H9 (cell line): Measurements from ENCODE around the gene KRTAP5-7. TPM values are rescaled to one million over a fixed set of nuclear protein-coding genes. Genes with fewer than 3 reads are reported as not detected.

ENCODE experiments used
- DNase-seq: peaks from one replicate; pipeline ENCODE4 v3.0.0-alpha.2; 2017
- H2AFZ ChIP-seq: one replicate; pipeline ENCODE4 v1.6.1; 2013; ENCODE audit warnings: mild to moderate bottlenecking, low read length, control low read depth, moderate library complexity
- H2AK5ac ChIP-seq: 2 replicates; pipeline ENCODE4 v1.6.1; 2013; ENCODE audit warnings: low read length, control low read depth, mixed read lengths; ENCODE audit not compliant: insufficient read length
- H2BK120ac ChIP-seq: one replicate; pipeline ENCODE4 v1.6.1; 2013; ENCODE audit warnings: low read depth, mild to moderate bottlenecking, low read length, control low read depth, inconsistent platforms; ENCODE audit not compliant: poor library complexity, severe bottlenecking
- H2BK12ac ChIP-seq: 2 replicates; pipeline ENCODE4 v1.6.1; 2013; ENCODE audit warnings: low read length, control low read depth, mixed read lengths, low read depth; ENCODE audit not compliant: insufficient read length
- H2BK15ac ChIP-seq: 2 replicates; pipeline ENCODE4 v1.6.1; 2013; ENCODE audit warnings: low read depth, low read length, control low read depth
- H2BK20ac ChIP-seq: one replicate; pipeline ENCODE4 v1.6.1; 2013; ENCODE audit warnings: low read depth, mild to moderate bottlenecking, low read length, control low read depth, inconsistent platforms; ENCODE audit not compliant: poor library complexity, severe bottlenecking
- H2BK5ac ChIP-seq: 2 replicates; pipeline ENCODE4 v1.6.1; 2013; ENCODE audit warnings: low read length, control low read depth, mixed read lengths; ENCODE audit not compliant: insufficient read length
- H3K14ac ChIP-seq: 2 replicates; pipeline ENCODE4 v1.6.1; 2013; ENCODE audit warnings: low read length, control low read depth; ENCODE audit not compliant: insufficient read depth
- H3K18ac ChIP-seq: 2 replicates; pipeline ENCODE4 v1.6.1; 2013; ENCODE audit warnings: low read depth, mild to moderate bottlenecking, mixed read lengths, low read length, control low read depth; ENCODE audit not compliant: insufficient read length
- H3K23ac ChIP-seq: 2 replicates; pipeline ENCODE4 v1.6.1; 2013; ENCODE audit warnings: low read length, control low read depth, mixed read lengths, low read depth; ENCODE audit not compliant: insufficient read length
- H3K23me2 ChIP-seq: 2 replicates; pipeline ENCODE4 v1.6.1; 2013; ENCODE audit warnings: low read depth, mild to moderate bottlenecking, mixed read lengths, low read length, control low read depth; ENCODE audit not compliant: insufficient read length, poor library complexity, severe bottlenecking
- H3K27ac ChIP-seq: 2 replicates; pipeline ENCODE4 v1.5.1; 2013; ENCODE audit warnings: low read length, control low read depth, mixed read lengths, low read depth; ENCODE audit not compliant: insufficient read length
- H3K27me3 ChIP-seq: 2 replicates; pipeline ENCODE4 v1.6.1; 2013; ENCODE audit warnings: low read length, control low read depth, inconsistent platforms; ENCODE audit not compliant: insufficient read depth
- H3K4ac ChIP-seq: 2 replicates; pipeline ENCODE4 v1.6.1; 2013; ENCODE audit warnings: low read depth, mild to moderate bottlenecking, control low read depth, inconsistent platforms, low read length, moderate library complexity
- H3K4me1 ChIP-seq: 2 replicates; pipeline ENCODE4 v1.6.1; 2013; ENCODE audit warnings: low read length, control low read depth, inconsistent platforms; ENCODE audit not compliant: insufficient read depth
- H3K4me2 ChIP-seq: 2 replicates; pipeline ENCODE4 v1.6.1; 2013; ENCODE audit warnings: low read length, control low read depth, mixed read lengths; ENCODE audit not compliant: insufficient read length, insufficient read depth
- H3K56ac ChIP-seq: 2 replicates; pipeline ENCODE4 v1.6.1; 2013; ENCODE audit warnings: low read depth, mild to moderate bottlenecking, mixed read lengths, low read length, control low read depth; ENCODE audit not compliant: insufficient read length
- H3K79me1 ChIP-seq: 2 replicates; pipeline ENCODE4 v1.6.1; 2013; ENCODE audit warnings: low read depth, mild to moderate bottlenecking, moderate library complexity, low read length, control low read depth, inconsistent platforms; ENCODE audit not compliant: insufficient read depth, poor library complexity, severe bottlenecking
- H3K79me2 ChIP-seq: 2 replicates; pipeline ENCODE4 v1.6.1; 2013; ENCODE audit warnings: low read length, control low read depth, inconsistent platforms; ENCODE audit not compliant: insufficient read depth
- H3K9ac ChIP-seq: 2 replicates; pipeline ENCODE4 v1.6.1; 2013; ENCODE audit warnings: low read length, control low read depth, mixed read lengths; ENCODE audit not compliant: insufficient read length; ENCODE audit errors: extremely low read depth
- H3K9me3 ChIP-seq: one replicate; pipeline ENCODE4 v1.6.1; 2013; ENCODE audit warnings: low read depth, low read length, inconsistent platforms; ENCODE audit not compliant: control insufficient read depth
- H3T11ph ChIP-seq: one replicate; pipeline ENCODE4 v1.6.1; 2013; ENCODE audit warnings: mild to moderate bottlenecking, low read length, control low read depth, inconsistent platforms
- H4K20me1 ChIP-seq: one replicate; pipeline ENCODE4 v1.6.1; 2013; ENCODE audit not compliant: control insufficient read depth, insufficient read length, insufficient read depth
- H4K5ac ChIP-seq: 2 replicates; pipeline ENCODE4 v1.6.1; 2013; ENCODE audit warnings: low read depth, mild to moderate bottlenecking, mixed read lengths, low read length, control low read depth; ENCODE audit not compliant: insufficient read length
- H4K8ac ChIP-seq: replicated peaks from 2 replicates; pipeline ENCODE4 v1.6.1; 2013; ENCODE audit warnings: low read length, control low read depth, mixed read lengths, low read depth; ENCODE audit not compliant: insufficient read length
- H4K91ac ChIP-seq: 2 replicates; pipeline ENCODE4 v1.6.1; 2013; ENCODE audit warnings: low read depth, mild to moderate bottlenecking, moderate library complexity, mixed read lengths, low read length, control low read depth; ENCODE audit not compliant: insufficient read length
- H3K27ac Mint-ChIP-seq, 3 experiments: 2 replicates in 2 of 3; 3 replicates in 1 of 3; pipeline ENCODE4 v1.8.0; 2020 to 2021; ENCODE audit warnings: mixed read lengths in 3 of 3, mild to moderate bottlenecking in 1 of 3, moderate library complexity in 1 of 3
- H3K27me3 Mint-ChIP-seq: 2 replicates; pipeline ENCODE4 v1.8.0; 2021; ENCODE audit warnings: low read depth, mild to moderate bottlenecking, moderate library complexity, mixed read lengths
- H3K36me3 Mint-ChIP-seq, 3 experiments: 2 replicates in 2 of 3; 3 replicates in 1 of 3; pipeline ENCODE4 v1.8.0; 2020 to 2021; ENCODE audit warnings: low read depth in 3 of 3, mixed read lengths in 3 of 3; ENCODE audit not compliant: insufficient read depth in 1 of 3
- H3K4me1 Mint-ChIP-seq, 2 experiments: 2 replicates each; pipeline ENCODE4 v1.8.0; 2020; ENCODE audit warnings: mixed read lengths in 2 of 2
- H3K4me3 Mint-ChIP-seq, 2 experiments: 2 replicates in 1 of 2; 3 replicates in 1 of 2; pipeline ENCODE4 v1.8.0; 2020 to 2021; ENCODE audit warnings: mild to moderate bottlenecking in 2 of 2, mixed read lengths in 2 of 2, moderate library complexity in 1 of 2
- H3K9me3 Mint-ChIP-seq, 2 experiments: 2 replicates in 1 of 2; 3 replicates in 1 of 2; pipeline ENCODE4 v1.8.0; 2020; ENCODE audit warnings: mild to moderate bottlenecking in 2 of 2, mixed read lengths in 2 of 2, moderate library complexity in 1 of 2
- WGBS: extraction: QIAGEN DNeasy Blood & Tissue Kit; methylation state at CpG from one replicate; pipeline ENCODE4 v1.1.7; 2013; ENCODE audit warnings: missing lambda C conversion rate, low lambda C conversion rate, mixed read lengths; ENCODE audit not compliant: insufficient read length; ENCODE audit errors: extremely low coverage; 5-methylcytosine and 5-hydroxymethylcytosine counted together
- total RNA-seq: library from RNA; stranded (reverse); gene quantifications from 2 replicates; pipeline ENCODE4 v1.2.1, GENCODE V29; 2021
- TF ChIP-seq, protein P1 (sequence below): fragments of 200-600 bp; sonication (generic); conservative IDR thresholded peaks from 3 replicates; pipeline ENCODE4 v1.8.0; 2021; ENCODE audit warnings: antibody characterized with exemption, mild to moderate bottlenecking

The KRTAP5-7 gene
- total RNA-seq, 1 experiment from 2014 or later = not detected

DNA sequence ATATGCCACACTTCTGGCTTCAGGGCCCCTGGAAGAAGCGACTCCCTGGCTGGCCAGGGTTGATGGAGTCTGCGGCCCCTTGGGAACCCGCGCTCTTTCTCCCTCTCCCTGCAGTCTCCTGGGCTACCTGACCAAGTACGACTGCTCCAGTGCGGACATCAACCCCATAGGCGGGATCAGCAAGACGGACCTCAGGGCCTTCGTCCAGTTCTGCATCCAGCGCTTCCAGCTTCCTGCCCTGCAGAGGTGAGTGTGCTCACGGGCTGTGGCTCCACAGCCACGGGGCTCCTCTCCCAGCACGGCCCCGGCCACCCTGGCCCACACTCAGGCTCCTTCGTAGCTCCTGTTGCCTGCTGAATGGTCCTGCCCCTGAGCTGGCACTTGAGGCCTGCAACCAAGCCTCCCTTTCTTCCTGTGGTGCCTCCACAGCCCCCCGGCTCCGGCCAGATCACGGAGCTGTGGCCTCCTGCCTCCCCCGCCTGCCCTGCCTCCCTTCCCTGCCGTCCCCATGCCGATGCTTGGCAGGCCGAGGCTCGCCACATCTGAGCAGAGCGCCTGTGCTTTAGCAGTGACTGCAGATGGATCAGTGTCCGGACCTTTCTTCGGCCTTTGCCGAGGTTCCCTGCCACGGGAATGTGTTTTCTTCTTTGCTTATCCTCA lies 36.2 kb upstream of the KRTAP5-7 start:
- Histone ChIP-seq H4K8ac (no peak overlapping the region), H3K9ac (no peak overlapping the region), H4K91ac (no peak overlapping the region), H3K18ac (no peak overlapping the region), H3K4me2 (no peak overlapping the region), H3K27ac (no peak overlapping the region), H3K4me1 (no peaks in the 10 kb centered on the region), H3K56ac (no peak overlapping the region), H2BK15ac (no peak overlapping the region), H3K79me2 (no peaks in the 10 kb centered on the region), H2AFZ (no peak overlapping the region), H3K79me1 (no peaks in the 10 kb centered on the region), H3K4ac (no peak overlapping the region), H3K14ac (no peak overlapping the region), H4K5ac (no peak overlapping the region), H3K23me2 (no peaks in the 10 kb centered on the region), H2BK120ac (no peak overlapping the region), H3K23ac (no peak overlapping the region), H2AK5ac (no peak overlapping the region), H2BK12ac (no peak overlapping the region), H3K9me3 (no peaks in the 10 kb centered on the region), H3T11ph (no peak overlapping the region), H4K20me1 (no peaks in the 10 kb centered on the region), H3K27me3 (no peaks in the 10 kb centered on the region), H2BK20ac (no peak overlapping the region), H2BK5ac (no peak overlapping the region)
- no peak for DNase-seq
- Mint-ChIP-seq H3K4me3 (no peak overlapping the region), H3K36me3 (peaks cover 18 to 77% (median 36%) of the 10 kb centered on the region in 3 experiments), H3K27ac (peak overlapping the region in 2 of 3 experiments; percentile 45 to 86; a peak in 3 of 7 replicates), H3K27me3 (no peaks in the 10 kb centered on the region), H3K9me3 (no peaks in the 10 kb centered on the region), H3K4me1 (peaks cover 4 to 6% of the 10 kb centered on the region in 2 experiments; a peak in 3 of 4 replicates)
- TF ChIP-seq, protein P1, sequence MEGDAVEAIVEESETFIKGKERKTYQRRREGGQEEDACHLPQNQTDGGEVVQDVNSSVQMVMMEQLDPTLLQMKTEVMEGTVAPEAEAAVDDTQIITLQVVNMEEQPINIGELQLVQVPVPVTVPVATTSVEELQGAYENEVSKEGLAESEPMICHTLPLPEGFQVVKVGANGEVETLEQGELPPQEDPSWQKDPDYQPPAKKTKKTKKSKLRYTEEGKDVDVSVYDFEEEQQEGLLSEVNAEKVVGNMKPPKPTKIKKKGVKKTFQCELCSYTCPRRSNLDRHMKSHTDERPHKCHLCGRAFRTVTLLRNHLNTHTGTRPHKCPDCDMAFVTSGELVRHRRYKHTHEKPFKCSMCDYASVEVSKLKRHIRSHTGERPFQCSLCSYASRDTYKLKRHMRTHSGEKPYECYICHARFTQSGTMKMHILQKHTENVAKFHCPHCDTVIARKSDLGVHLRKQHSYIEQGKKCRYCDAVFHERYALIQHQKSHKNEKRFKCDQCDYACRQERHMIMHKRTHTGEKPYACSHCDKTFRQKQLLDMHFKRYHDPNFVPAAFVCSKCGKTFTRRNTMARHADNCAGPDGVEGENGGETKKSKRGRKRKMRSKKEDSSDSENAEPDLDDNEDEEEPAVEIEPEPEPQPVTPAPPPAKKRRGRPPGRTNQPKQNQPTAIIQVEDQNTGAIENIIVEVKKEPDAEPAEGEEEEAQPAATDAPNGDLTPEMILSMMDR = no peak
- WGBS = no CpG with 5 or more reads among the region's 28 CpGs
